Neuronal stem cell (in vitro differentiated cells): ENCODE measurements around the gene EML1.

Experiments used
- DNase-seq: peaks from one replicate; pipeline ENCODE4 v3.0.0-alpha.2; 2013; ENCODE audit warnings: low spot score
- H2AFZ ChIP-seq: one replicate; pipeline ENCODE4 v1.6.1; 2013; ENCODE audit warnings: mild to moderate bottlenecking, low read length, inconsistent platforms
- H2AK5ac ChIP-seq: 2 replicates; pipeline ENCODE4 v1.6.1; 2013; ENCODE audit warnings: low read depth, mild to moderate bottlenecking, inconsistent platforms, low read length, moderate library complexity, mixed read lengths
- H2BK120ac ChIP-seq: 2 replicates; pipeline ENCODE4 v1.6.1; 2013; ENCODE audit warnings: low read depth, mild to moderate bottlenecking, inconsistent platforms, low read length, moderate library complexity, mixed read lengths
- H2BK12ac ChIP-seq: one replicate; pipeline ENCODE4 v1.6.1; 2013; ENCODE audit warnings: low read length, inconsistent platforms
- H2BK15ac ChIP-seq: 2 replicates; pipeline ENCODE4 v1.6.1; 2013; ENCODE audit warnings: mild to moderate bottlenecking, low read length, inconsistent platforms, mixed read lengths
- H2BK5ac ChIP-seq: one replicate; pipeline ENCODE4 v1.6.1; 2013; ENCODE audit warnings: inconsistent platforms, mild to moderate bottlenecking, low read length, moderate library complexity
- H3K14ac ChIP-seq: one replicate; pipeline ENCODE4 v1.6.1; 2013; ENCODE audit warnings: low read length, inconsistent platforms
- H3K18ac ChIP-seq: 2 replicates; pipeline ENCODE4 v1.6.1; 2013; ENCODE audit warnings: low read length, inconsistent platforms
- H3K23ac ChIP-seq: 2 replicates; pipeline ENCODE4 v1.6.1; 2013; ENCODE audit warnings: low read depth, mild to moderate bottlenecking, mixed read lengths, low read length, inconsistent platforms; ENCODE audit not compliant: poor library complexity
- H3K27ac ChIP-seq: replicated peaks from 3 replicates; pipeline ENCODE4 v1.5.1; 2013; ENCODE audit warnings: low read length, inconsistent platforms
- H3K27me3 ChIP-seq, 3 experiments: 2 replicates each; pipeline ENCODE4 v1.6.1; 2013; ENCODE audit warnings: low read length in 3 of 3, mild to moderate bottlenecking in 2 of 3, inconsistent platforms in 1 of 3, low read depth in 1 of 3, mixed read lengths in 1 of 3, moderate library complexity in 1 of 3; ENCODE audit not compliant: control insufficient read depth in 3 of 3, insufficient read depth in 3 of 3
- H3K36me3 ChIP-seq, 2 donors: replicated peaks in 1 of 2; 2 replicates each; pipeline ENCODE4 v1.6.1; 2013; ENCODE audit warnings: low read length in 2 of 2; ENCODE audit not compliant: control insufficient read depth in 2 of 2, insufficient read depth in 2 of 2
- H3K4ac ChIP-seq: 2 replicates; pipeline ENCODE4 v1.6.1; 2013; ENCODE audit warnings: inconsistent platforms, mild to moderate bottlenecking, low read length, moderate library complexity
- H3K4me1 ChIP-seq, 2 donors: 1 replicate in 1 of 2; 2 replicates in 1 of 2; pipeline ENCODE4 v1.6.1; 2013; ENCODE audit warnings: low read length in 2 of 2, low read depth in 1 of 2; ENCODE audit not compliant: control insufficient read depth in 2 of 2, insufficient read depth in 1 of 2
- H3K4me2 ChIP-seq: one replicate; pipeline ENCODE4 v1.6.1; 2013; ENCODE audit warnings: mild to moderate bottlenecking, low read length, inconsistent platforms; ENCODE audit not compliant: insufficient read depth, poor library complexity, severe bottlenecking
- H3K4me3 ChIP-seq, 2 donors: 2 replicates each; pipeline ENCODE4 v1.5.1; 2013; ENCODE audit warnings: low read length in 2 of 2, mild to moderate bottlenecking in 2 of 2, inconsistent platforms in 1 of 2, moderate library complexity in 1 of 2
- H3K79me1 ChIP-seq: one replicate; pipeline ENCODE4 v1.6.1; 2013; ENCODE audit warnings: low read depth, mild to moderate bottlenecking, inconsistent platforms, low read length, moderate library complexity
- H3K9ac ChIP-seq: one replicate; pipeline ENCODE4 v1.6.1; 2013; ENCODE audit warnings: mild to moderate bottlenecking, low read depth, low read length, inconsistent platforms; ENCODE audit not compliant: poor library complexity
- H3K9me3 ChIP-seq, 2 donors: replicated peaks in 1 of 2; 2 replicates each; pipeline versions ENCODE3 to v1.6.1; 2013; ENCODE audit warnings: low read length in 2 of 2, mild to moderate bottlenecking in 2 of 2, inconsistent platforms in 1 of 2, low read depth in 1 of 2, mixed read lengths in 1 of 2, moderate library complexity in 1 of 2; ENCODE audit not compliant: control insufficient read depth in 2 of 2, insufficient read depth in 1 of 2
- H4K8ac ChIP-seq: one replicate; pipeline ENCODE4 v1.6.1; 2013; ENCODE audit warnings: low read depth, mild to moderate bottlenecking, inconsistent platforms, low read length, moderate library complexity
- H4K91ac ChIP-seq: one replicate; pipeline ENCODE4 v1.6.1; 2013; ENCODE audit warnings: low read length, low read depth, mild to moderate bottlenecking, inconsistent platforms; ENCODE audit not compliant: poor library complexity
- WGBS, 2 donors: extraction: QIAGEN DNeasy Blood & Tissue Kit; methylation state at CpG; one replicate each; pipeline ENCODE4 v1.1.7; 2013; ENCODE audit warnings: missing lambda C conversion rate in 2 of 2, mixed read lengths in 1 of 2; ENCODE audit not compliant: insufficient read length in 2 of 2, insufficient replicate concordance in 1 of 2; ENCODE audit errors: extremely low coverage in 2 of 2; 5-methylcytosine and 5-hydroxymethylcytosine counted together

The EML1 gene

DNA sequence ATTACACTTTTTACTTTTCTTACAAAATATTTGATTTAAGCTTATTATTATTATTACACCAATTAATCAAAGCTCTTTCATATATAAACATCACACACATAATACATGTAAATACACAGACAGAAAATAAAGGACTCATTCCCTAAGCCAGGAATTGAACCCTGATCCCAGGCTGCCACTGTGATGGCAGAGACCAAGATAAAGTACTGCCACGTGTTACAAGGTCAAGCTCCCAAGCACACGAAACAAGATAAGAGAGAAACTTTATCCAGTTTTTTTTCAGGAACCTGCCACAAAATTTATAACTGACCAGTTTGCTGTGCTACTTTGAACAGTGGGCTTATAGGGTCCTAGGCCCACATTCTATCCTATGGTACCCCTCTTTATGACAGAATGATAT lies 111.3 kb downstream of the EML1 start:
- H3K23ac ChIP-seq: no peak overlapping the region
- H3K9me3 ChIP-seq: peaks cover 5 to 25% of the 10 kb centered on the region in 2 donors
- no peaks in the 10 kb centered on the region for H3K79me1 ChIP-seq
- H2BK120ac ChIP-seq: no peak overlapping the region
- no peak for DNase-seq
- no peaks in the 10 kb centered on the region for H3K27me3 ChIP-seq
- no peak overlapping the region for H2BK5ac ChIP-seq
- no peak overlapping the region for H3K27ac ChIP-seq
- no peak overlapping the region for H2BK12ac ChIP-seq
- no peak overlapping the region for H3K18ac ChIP-seq
- no peak overlapping the region for H3K4me2 ChIP-seq
- peaks cover 22 to 86% of the 10 kb centered on the region in 2 donors for H3K36me3 ChIP-seq
- H2AFZ ChIP-seq: no peak overlapping the region
- H3K4ac ChIP-seq: no peak overlapping the region
- no peak overlapping the region for H4K91ac ChIP-seq
- H3K4me1 ChIP-seq: peaks cover 0 to 1% of the 10 kb centered on the region in 2 donors
- H3K4me3 ChIP-seq: no peak overlapping the region
- no peak overlapping the region for H4K8ac ChIP-seq
- H3K14ac ChIP-seq: no peak overlapping the region
- no peak overlapping the region for H3K9ac ChIP-seq
- no CpG with 5 or more reads among the region's 2 CpGs for WGBS, 2 donors
- no peak overlapping the region for H2AK5ac ChIP-seq
- no peak overlapping the region for H2BK15ac ChIP-seq

GRCh38 chr14:99905121-99905520 lies 111.9 kb downstream of the EML1 start:
- Histone ChIP-seq H3K36me3 (peaks cover 24 to 92% of the 10 kb centered on the region in 2 donors), H2AK5ac (no peak overlapping the region), H3K18ac (no peak overlapping the region), H2BK12ac (no peak overlapping the region), H3K79me1 (no peaks in the 10 kb centered on the region), H3K4me1 (peaks cover 0 to 4% of the 10 kb centered on the region in 2 donors), H3K27me3 (no peaks in the 10 kb centered on the region), H3K27ac (no peak overlapping the region), H3K9ac (no peak overlapping the region), H2BK15ac (no peak overlapping the region), H3K4me3 (no peak overlapping the region), H4K91ac (no peak overlapping the region), H3K23ac (no peak overlapping the region), H2BK5ac (no peak overlapping the region), H3K14ac (no peak overlapping the region), H4K8ac (no peak overlapping the region), H3K4me2 (no peak overlapping the region), H2BK120ac (no peak overlapping the region), H3K9me3 (peaks cover 5 to 25% of the 10 kb centered on the region in 2 donors), H2AFZ (no peak overlapping the region), H3K4ac (no peak overlapping the region)
- no peak for DNase-seq
- no CpG with 5 or more reads among the region's 5 CpGs for WGBS, 2 donors

DNA sequence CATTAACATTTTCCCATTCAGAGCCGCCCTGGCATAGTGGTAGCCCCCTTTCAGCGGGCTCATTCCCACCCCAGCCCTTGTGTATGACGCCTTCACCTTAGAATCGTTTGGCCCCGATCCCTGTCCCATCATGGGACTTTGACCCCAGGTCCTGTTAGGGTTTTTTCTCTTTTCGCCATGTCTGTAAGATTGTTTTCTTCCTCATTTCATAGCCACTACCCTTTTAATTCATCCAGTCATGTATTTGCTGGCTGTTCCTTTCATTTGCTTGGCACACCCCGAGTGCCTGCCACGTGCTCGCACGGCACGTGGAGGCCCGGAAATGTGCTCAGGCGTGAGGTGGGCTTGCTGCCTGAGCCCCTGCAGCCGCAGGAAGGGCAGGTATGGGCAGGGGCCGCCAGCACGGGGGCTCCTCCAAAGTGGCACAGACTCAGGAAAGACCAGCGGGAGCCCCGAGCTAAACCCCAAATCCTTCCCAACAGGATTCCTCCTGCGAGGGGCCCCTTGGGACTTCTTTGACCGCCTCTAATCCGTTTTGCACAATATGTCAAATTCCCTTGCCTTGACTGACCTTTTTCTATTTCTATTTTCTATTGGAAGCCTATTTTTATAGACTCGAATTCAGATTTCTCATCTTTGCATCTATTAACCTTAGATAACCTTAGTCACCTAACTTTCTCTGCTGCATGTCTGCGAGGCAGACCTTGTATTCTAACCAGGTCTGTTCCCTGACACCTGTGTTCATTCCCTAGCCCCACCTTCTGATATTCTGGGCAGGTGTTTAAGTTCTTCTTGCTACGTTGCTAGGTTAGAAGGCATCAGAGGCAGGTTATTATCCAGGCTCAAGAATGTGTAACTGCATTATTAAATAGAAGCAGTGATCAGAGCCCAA lies 114.8 kb downstream of the EML1 start:
- H2AFZ ChIP-seq: no peak overlapping the region
- no peak overlapping the region for H4K8ac ChIP-seq
- H3K4ac ChIP-seq: no peak overlapping the region
- no peak overlapping the region for H3K14ac ChIP-seq
- no peak overlapping the region for H2AK5ac ChIP-seq
- no CpG with 5 or more reads among the region's 24 CpGs for WGBS, 2 donors
- H3K79me1 ChIP-seq: no peaks in the 10 kb centered on the region
- H3K23ac ChIP-seq: no peak overlapping the region
- H3K9ac ChIP-seq: no peak overlapping the region
- H2BK5ac ChIP-seq: no peak overlapping the region
- no peak overlapping the region for H4K91ac ChIP-seq
- no peak overlapping the region for H3K4me3 ChIP-seq
- no peak overlapping the region for H2BK15ac ChIP-seq
- H3K4me2 ChIP-seq: no peak overlapping the region
- no peak overlapping the region for H3K27ac ChIP-seq
- H3K18ac ChIP-seq: no peak overlapping the region
- H3K9me3 ChIP-seq: peaks cover 0 to 13% of the 10 kb centered on the region in 2 donors
- H3K4me1 ChIP-seq: peaks cover 0 to 4% of the 10 kb centered on the region in 2 donors
- no peak overlapping the region for H2BK12ac ChIP-seq
- H2BK120ac ChIP-seq: no peak overlapping the region
- DNase-seq: no peak
- no peaks in the 10 kb centered on the region for H3K27me3 ChIP-seq
- H3K36me3 ChIP-seq: peaks cover 24 to 93% of the 10 kb centered on the region in 2 donors

DNA sequence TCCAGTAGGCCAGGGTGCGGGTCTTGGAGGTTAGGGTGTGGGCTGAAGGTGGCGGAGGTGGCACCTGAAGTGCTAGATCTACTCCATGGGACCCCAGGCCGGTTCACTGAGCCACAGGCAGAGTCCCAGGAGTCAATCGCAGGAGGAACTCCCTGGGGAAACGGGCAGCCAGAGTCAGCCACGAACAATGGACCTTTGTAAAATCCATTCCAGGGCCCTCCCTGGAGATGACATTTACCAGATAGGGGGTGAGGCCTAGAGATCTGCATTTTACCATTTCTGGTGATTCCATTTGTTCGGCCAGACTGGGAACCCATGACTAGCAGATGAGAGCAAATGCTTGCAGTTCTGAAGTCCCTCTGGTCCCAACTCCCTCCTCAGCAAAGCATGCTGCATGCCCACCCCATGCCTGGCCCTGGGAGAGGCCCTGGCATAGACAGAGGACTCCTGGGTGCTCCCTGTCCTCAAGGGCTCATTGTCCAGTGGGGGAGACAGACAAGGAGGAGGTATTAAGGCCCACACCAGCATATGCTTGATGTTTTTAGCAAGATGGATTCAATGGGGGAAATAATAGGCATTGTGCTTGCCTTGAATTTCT lies 115.5 kb downstream of the EML1 start:
- Histone ChIP-seq H4K8ac (no peak overlapping the region), H3K79me1 (no peaks in the 10 kb centered on the region), H3K27me3 (no peaks in the 10 kb centered on the region), H3K4ac (no peak overlapping the region), H3K4me1 (peaks cover 0 to 4% of the 10 kb centered on the region in 2 donors), H3K4me3 (no peak overlapping the region), H2AFZ (no peak overlapping the region), H2BK12ac (no peak overlapping the region), H3K9ac (no peak overlapping the region), H2BK120ac (no peak overlapping the region), H3K4me2 (no peak overlapping the region), H3K18ac (no peak overlapping the region), H2BK15ac (no peak overlapping the region), H3K9me3 (peaks cover 0 to 6% of the 10 kb centered on the region in 2 donors), H3K27ac (no peak overlapping the region), H4K91ac (no peak overlapping the region), H2AK5ac (no peak overlapping the region), H3K36me3 (peaks cover 23 to 86% of the 10 kb centered on the region in 2 donors), H3K23ac (peak overlapping the region; percentile 44), H2BK5ac (no peak overlapping the region), H3K14ac (no peak overlapping the region)
- no peak for DNase-seq
- WGBS, 2 donors: no CpG with 5 or more reads among the region's 7 CpGs
